GM18873 (cell line): ENCODE data around the gene SPDYE17.
"Not testable (repeated sequence)": the region's sequence is repeated elsewhere in the genome, so short reads cannot be mapped to it uniquely, and the experiment has no call there.

Source experiments
- ATAC-seq: cut with Tn5 transposase; IDR thresholded peaks from one replicate; pipeline ENCODE4 v1.9.1; 2021; ENCODE audit warnings: mild to moderate bottlenecking, moderate library complexity, moderate number of reproducible peaks; ENCODE audit not compliant: unreplicated experiment, low FRiP score

The SPDYE17 gene

GRCh38 chr7:77032261-77032660 is at the start of gene SPDYE17:
Gene SPDYE17, minus strand, starts transcription at chr7:77032361. Its CDS starts 1,791 bp downstream, at chr7:77030570.
- not testable (repeated sequence) for ATAC-seq

DNA sequence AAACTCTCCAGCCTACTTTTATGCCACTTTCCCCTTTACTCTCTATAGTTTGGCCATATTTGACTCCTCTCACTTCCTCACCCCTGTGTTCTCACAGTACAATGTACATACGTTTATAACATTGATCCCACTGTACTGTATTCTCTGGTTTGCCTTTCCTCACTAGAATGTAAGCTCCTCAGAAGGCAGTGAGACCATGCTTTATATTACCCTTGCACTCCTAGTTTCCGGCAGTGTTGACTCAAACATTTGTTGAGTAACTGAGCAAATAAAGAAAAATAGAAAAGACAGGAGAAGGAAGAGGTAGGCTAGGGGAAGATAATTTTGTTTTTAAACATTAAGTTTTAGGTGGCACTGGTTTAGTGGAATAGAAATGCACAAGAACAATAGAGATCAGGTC is 48.1 kb upstream of the SPDYE17 start:
- ATAC-seq: not testable (repeated sequence)

- ATAC-seq: not testable (repeated sequence)
Observed at GRCh38 chr7:77079624-77080023, 47.5 kb upstream of the SPDYE17 start.

GRCh38 chr7:77079112-77079511 is 47.0 kb upstream of the SPDYE17 start:
- not testable (repeated sequence) for ATAC-seq

- ATAC-seq: not testable (repeated sequence)
Observed at GRCh38 chr7:77077060-77077459, 44.9 kb upstream of the SPDYE17 start.

GRCh38 chr7:77074786-77075396 is 42.7 kb upstream of the SPDYE17 start:
- ATAC-seq: not testable (repeated sequence)

DNA sequence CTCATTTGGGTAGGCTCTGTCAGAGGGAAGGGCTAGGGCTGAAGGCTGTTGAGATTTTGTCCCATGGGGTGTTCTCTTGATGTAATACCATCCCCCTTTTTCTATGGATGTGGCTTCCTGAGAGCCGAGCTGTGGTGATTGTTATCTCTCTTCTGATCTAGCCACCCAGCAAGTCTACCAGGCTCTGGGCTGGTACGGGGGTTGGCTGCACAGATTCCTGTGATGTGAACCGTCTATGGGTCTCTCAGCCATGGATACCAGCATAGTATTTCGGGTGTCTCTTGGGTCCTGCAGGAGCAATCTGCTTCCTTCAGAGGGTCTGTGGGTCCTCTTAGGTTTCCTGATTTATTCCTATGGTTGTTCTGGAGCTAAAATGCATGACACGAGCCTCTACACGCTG is 38.9 kb upstream of the SPDYE17 start:
- ATAC-seq: not testable (repeated sequence)

DNA sequence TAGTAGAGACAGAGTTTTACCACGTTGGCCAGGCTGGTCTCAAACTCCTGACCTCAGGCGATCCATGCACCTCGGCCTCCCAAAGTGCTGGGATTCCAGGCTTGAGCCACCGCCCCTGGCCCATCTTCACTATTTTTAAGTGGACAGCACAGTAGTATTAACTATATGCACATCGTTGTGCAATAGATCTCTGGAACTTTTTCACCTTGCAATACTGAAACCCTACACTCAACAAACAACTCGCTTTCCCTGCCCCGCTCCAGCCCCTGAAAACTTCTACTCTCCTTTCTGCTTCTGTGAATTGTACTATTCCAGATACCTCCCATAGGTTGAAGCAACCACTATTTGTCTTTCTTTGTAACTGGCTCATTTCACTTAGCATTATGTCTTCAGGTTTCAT is 33.7 kb upstream of the SPDYE17 start:
- not testable (repeated sequence) for ATAC-seq

DNA sequence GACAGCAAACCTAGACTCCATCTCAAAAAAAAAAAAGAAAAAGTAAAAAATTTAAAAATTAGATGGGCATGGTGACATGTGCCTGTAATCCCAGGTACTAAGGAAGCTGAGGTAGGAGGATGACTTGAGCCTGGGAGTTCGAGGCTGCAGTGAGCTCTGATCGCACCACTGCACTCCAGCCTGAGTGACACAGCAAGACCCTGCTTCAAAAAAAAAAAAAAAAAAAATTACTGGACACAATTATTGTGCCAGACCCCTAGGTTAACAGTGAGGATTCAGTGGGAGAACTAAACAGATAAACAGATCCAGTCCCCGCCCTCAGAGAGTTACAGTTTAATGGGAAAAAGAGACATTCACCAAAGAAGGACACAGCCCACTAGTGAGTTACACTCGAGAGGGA is 31.6 kb upstream of the SPDYE17 start:
- ATAC-seq: not testable (repeated sequence)

- not testable (repeated sequence) for ATAC-seq
Observed at GRCh38 chr7:77062557-77062956, 30.4 kb upstream of the SPDYE17 start, which contains the start of gene SPDYE18. Gene SPDYE18, minus strand, starts transcription at chr7:77062558. Its CDS starts 2,046 bp downstream, at chr7:77060512.

DNA sequence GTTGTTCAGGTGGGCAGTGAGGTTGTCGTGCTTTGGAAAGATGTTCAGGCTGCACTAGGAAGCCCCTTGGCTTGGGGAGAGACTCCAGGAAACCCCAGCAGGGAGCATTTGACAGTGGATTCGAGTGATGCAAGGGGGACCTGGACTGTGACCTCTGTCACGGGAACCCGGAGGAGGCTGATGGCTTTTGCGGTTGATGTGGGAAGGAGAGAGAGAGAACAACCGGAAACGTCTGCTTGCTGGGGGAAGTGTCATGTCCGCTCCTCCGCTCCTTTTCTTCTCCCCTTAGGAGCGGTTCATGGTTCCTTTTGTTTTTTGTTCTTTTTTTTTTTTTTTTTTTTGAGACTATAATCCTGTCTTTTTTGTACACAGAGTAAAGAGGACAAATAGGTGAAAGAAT is 5.8 kb downstream of the SPDYE17 start:
- not testable (repeated sequence) for ATAC-seq

DNA sequence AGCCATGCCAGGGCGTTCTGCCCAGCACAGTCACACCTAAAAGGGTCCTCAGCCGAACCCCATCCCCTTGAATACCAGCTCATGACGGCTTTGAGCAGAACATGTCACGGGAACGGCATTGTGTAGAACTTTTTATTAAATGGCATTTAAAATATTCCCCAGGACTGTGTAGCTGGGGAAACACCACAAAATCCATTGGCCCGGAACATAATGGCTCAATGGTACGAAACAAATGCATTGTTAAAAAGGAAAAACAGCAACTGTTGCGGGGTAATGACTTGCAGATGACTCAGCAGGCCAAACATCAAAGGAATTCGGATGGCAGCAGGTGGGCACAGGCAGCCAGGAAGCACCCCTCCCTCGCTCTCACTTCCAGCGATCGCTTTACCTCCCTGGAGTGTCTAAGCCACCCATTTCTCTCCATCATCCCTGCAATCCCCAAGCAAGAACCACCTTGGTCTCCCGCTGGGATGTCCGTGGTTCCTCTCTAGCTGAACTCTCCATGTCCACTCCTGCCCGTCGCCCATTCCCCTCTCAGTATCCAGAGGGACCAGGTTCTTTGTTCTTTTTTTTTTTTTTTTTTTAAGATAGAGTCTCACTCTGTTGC is 22.0 kb downstream of the SPDYE17 start:
- not testable (repeated sequence) for ATAC-seq

- not testable (repeated sequence) for ATAC-seq
Observed at GRCh38 chr7:77008000-77008399, 24.2 kb downstream of the SPDYE17 start.

GRCh38 chr7:77006127-77007110 is 25.7 kb downstream of the SPDYE17 start:
- ATAC-seq: not testable (repeated sequence)

DNA sequence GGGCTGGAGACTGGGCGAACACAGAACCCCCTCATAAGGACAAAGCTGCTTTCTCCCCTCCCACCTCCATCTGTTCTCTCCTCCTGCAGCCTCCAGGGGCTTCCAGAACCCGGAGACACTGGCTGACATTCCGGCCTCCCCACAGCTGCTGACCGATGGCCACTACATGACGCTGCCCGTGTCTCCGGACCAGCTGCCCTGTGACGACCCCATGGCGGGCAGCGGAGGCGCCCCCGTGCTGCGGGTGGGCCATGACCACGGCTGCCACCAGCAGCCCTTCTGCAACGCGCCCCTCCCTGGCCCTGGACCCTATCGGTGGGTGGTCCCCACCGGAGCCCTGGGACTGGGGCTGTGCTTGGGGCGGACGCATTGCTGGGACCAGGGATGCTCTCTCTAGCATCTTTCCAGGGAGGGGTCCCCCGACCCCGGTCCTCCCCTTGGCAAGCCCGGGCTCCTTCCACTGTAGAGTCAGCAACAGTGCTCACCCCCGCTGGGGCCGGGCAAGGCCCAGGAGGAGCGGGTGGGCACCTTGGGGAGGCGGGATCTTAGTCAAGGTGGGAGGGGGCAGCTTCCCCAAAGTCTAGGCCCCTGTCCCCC is 26.6 kb downstream of the SPDYE17 start:
- not testable (repeated sequence) for ATAC-seq

GRCh38 chr7:77004151-77004550 is 28.0 kb downstream of the SPDYE17 start:
- not testable (repeated sequence) for ATAC-seq

GRCh38 chr7:77003241-77003640 is 28.9 kb downstream of the SPDYE17 start:
- ATAC-seq: not testable (repeated sequence)

DNA sequence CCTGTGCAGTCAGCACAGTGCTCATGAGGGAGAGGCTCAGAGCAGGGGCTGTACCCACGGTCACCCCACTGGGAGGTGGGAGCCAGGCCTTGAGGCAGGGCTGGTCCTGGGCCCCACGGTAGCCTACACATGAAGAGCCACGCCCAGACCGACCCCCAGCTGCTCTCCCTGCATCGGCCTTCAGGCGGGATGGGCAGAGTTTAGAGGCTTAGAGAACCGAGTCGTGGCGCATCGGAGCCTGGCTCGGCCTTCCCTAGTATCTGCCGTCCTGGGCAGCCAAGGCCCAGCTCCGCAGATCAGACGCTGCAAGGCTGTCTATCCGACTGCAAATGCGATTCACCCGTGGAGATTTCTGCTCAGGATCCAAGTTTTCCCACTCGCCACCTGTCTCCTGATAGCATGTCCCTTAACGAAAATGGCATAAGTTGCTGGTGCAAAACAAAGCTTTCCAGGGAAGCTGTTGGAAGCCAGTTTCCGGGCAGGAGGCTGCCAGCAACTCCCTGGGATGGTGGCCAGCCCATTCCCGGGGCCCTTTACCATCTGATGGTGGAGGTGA is 29.4 kb downstream of the SPDYE17 start:
- not testable (repeated sequence) for ATAC-seq

DNA sequence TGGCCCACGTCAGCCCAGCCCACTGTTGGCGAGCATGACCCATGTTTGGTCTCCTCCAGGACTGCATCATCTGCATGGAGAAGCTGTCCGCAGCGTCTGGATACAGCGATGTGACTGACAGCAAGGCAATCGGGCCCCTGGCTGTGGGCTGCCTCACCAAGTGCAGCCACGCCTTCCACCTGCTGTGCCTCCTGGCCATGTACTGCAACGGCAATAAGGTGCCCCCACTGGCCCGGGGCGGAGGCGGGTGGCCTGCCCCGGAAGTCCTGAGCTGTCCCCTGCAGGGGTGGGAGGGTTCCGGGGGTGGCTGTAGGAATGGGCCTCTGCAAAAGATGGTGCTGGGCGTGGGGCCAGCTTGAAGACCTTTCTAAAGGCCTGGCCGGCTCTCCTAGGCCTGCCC is 30.1 kb downstream of the SPDYE17 start:
- ATAC-seq: not testable (repeated sequence)
